ENCODE results near the gene ATG2A.

Gene ATG2A

DNA sequence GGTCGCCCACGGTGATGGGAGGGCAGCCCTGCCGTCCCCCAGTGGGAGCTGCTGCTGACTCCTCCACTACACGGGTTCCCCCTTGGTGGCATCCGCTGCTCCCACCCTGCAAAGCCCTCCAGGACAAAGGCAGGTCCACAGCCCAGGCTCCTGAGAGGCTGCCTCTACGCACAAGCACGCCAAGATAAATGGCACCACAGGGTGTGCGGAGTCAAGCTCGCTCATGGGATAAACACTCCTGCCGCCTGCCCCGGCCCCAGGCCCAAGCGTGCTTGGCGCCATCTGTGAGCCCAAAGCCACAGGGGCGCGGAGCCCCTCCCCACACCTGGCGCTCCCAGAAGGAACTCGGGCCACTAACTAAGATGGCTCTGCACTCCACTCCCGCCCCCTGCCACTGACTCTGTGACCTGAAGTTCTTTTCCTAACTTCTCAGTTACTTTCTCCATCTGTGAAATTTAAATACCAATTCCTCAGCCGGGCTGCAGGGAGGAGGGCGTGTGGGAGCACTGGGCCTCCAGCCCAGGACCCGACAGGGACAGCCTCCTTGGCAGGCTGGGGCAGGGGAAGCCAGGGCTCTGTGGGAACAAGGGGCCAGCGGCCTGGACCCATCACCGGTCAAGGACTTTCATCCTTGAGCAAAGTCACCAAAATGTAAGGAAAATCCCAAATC lies 53.5 kb downstream of the ATG2A start:
- in situ Hi-C loops (cut with MboI; ENCODE audit: low pct_unique_long_range_greater_than_20kb, low sequenced_read_pairs, unreplicated experiment) = no loop called here
- no peak for DNase-seq (ENCODE audit: low spot score)
- TF ChIP-seq, protein P1, sequence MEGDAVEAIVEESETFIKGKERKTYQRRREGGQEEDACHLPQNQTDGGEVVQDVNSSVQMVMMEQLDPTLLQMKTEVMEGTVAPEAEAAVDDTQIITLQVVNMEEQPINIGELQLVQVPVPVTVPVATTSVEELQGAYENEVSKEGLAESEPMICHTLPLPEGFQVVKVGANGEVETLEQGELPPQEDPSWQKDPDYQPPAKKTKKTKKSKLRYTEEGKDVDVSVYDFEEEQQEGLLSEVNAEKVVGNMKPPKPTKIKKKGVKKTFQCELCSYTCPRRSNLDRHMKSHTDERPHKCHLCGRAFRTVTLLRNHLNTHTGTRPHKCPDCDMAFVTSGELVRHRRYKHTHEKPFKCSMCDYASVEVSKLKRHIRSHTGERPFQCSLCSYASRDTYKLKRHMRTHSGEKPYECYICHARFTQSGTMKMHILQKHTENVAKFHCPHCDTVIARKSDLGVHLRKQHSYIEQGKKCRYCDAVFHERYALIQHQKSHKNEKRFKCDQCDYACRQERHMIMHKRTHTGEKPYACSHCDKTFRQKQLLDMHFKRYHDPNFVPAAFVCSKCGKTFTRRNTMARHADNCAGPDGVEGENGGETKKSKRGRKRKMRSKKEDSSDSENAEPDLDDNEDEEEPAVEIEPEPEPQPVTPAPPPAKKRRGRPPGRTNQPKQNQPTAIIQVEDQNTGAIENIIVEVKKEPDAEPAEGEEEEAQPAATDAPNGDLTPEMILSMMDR (IDR thresholded peaks at IDR 0.05; ENCODE audit: extremely low read depth, insufficient read depth, missing control alignments) = no peak

DNA sequence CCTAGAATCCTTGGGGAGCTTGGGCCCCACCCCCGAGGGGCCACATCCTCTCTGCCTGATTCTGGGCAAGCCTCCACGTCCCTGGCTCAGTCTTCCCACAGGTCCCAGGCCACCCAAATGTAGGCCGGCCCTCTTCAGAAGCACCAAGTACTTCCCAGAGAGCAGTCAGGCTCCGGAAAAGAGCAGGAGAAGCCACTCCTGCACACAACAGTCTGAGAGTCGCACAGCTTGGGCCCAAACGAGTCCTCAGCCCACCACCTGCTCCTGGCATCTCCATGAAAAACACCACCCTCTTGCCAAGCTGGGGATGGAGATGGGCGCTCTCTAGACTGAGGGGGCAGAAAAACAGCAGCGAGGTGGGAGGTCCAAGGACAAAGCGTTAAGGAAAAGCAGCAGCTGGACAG lies 54.0 kb downstream of the ATG2A start:
- no peak for DNase-seq (ENCODE audit: low spot score)
- in situ Hi-C loops (cut with MboI; ENCODE audit: low pct_unique_long_range_greater_than_20kb, low sequenced_read_pairs, unreplicated experiment) = no loop called here
- TF ChIP-seq, protein P1 (IDR thresholded peaks at IDR 0.05; ENCODE audit: extremely low read depth, insufficient read depth, missing control alignments) = no peak

DNA sequence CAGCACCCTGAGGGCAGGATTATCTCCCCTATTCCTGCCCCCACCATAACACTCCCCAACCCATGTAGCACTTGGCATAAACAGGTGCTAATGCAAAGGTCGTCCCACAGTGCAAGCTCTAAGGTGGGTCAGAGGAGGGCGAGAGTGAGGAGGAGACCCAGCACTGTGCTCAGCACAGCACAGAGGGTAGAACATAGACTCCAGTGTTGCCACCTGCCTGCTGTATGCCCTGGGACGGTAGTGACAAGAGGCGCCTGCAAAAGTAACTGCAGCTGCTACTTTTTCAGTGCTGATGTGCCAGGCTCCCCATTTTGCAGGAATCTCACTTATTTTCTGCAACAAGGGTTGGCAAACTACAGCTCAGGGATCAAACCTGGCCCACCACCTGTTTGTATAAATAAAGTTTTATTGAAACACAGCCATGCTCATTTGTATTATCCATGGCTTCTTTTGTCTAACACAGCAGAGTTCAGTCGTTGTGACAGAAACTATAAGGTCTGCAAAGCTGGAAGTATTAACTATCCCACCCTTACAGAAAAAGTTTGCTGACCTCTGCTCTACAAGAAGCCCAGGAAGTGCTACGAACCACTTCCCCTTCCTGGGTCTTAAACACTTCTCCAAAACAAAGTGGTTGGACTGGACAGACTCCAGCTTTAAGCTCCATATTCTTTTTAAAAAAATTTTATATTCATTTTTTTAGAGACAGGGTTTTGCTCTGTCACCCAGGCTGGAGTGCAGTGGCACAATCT lies 55.6 kb downstream of the ATG2A start:
- DNase-seq (ENCODE audit: low spot score) = no peak
- TF ChIP-seq, protein P1 (IDR thresholded peaks at IDR 0.05; ENCODE audit: extremely low read depth, insufficient read depth, missing control alignments) = peak; percentile 3
- in situ Hi-C loops (cut with MboI; ENCODE audit: low pct_unique_long_range_greater_than_20kb, low sequenced_read_pairs, unreplicated experiment) = no loop called here

DNA sequence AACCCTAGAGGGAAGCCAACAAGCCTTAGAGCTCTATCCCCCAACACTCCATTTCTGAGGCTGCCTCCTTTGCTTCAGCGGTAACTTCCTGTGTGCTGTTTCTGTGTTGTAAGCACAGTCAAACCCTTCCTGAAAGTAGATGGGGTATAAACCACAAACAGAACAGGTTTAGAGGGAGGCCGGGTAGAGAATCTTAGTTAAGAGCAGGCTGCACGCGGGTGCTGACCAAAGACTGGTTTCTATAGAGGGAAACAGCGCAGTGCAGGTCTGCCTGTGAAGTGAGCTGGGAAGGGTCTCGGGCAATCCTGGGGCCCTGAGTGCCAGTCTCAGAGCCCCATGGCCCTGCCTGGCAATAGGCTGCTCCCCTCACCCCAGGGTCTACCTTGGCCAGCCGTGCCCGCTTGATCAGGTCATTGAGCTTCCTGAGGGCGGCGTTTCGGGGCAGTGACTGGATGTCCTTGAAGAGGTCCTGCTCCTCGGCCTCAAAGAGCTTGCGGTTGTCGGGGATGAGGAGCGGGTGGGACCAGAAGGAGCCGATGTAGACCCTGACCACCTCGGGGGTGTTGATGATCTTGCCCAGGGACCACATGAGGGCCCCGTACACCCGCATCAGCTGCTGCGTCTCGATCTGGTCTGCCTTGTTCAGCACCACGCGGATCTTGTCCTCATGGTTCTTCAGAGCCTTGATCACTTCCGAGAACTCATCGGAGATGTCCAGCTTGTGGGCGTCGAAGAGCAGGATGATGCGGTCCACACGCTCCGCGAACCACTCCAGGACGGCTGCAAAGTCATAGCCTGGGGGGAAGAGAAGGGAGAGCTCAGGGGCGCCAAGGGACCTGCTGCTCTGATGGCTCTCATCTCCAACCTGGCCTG lies 57.2 kb downstream of the ATG2A start:
- peak; percentile 94 for DNase-seq (ENCODE audit: low spot score)
- in situ Hi-C loops (cut with MboI; ENCODE audit: low pct_unique_long_range_greater_than_20kb, low sequenced_read_pairs, unreplicated experiment) = no loop called here
- TF ChIP-seq, protein P1 (IDR thresholded peaks at IDR 0.05; ENCODE audit: extremely low read depth, insufficient read depth, missing control alignments) = no peak

DNA sequence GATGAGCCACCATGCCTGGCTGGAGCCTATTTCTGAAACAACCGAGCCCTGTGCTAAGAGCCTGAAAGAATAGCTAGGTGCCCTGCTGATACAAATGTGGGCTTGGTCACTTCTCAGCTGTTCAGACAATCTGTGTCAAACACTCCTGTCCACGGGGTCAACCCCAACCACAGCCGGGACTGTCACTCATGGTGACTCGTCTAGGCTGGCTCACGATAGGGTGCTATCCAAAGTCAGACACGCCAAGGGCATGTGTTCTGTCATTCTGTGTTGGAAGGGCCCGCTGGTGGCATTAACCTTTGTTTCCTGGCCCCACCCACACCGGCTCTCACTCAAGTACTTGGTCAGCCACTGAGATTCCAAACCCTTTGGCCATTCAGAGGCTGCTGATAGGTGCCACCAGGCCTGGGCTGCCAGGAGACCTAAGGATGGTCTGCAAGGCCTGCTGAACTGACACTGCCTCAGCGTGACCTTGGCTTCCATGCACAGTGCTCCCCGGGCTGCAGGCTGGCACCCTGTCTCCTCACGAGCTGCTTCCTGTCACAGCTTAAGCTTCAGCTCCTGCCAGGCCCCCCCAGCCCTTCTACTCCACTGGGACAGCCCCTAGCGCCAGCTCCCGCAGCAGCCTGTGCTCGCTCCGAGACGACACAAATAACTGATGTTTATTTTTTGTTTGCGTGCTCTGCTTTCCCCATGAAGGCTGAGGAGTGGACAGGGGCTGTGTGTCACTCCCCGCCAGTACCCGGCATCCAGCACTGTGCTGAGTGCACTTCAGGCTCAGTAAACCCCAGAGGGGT lies 58.3 kb downstream of the ATG2A start:
- TF ChIP-seq, protein P1 (IDR thresholded peaks at IDR 0.05; ENCODE audit: extremely low read depth, insufficient read depth, missing control alignments) = no peak
- no peak for DNase-seq (ENCODE audit: low spot score)
- in situ Hi-C loops (cut with MboI; ENCODE audit: low pct_unique_long_range_greater_than_20kb, low sequenced_read_pairs, unreplicated experiment) = no loop called here

DNA sequence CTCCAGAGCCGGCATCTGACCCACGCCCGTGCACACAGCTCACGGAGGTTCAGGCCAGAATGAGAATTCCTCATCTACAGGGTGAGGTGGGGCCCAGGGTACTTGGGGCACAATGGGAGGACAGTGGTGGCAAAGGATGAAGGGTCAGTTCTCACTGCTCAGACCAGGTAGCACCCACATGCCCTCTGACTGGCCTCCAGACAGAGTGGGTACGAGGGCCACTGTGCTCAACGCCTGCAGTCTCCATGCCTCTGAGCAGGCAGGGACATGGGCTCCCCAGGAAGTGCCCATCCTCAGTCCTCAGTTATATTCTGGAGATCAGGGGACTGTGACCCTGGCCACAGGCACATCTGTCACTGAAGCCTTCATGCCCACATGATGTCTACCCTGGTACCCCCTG lies 59.5 kb downstream of the ATG2A start:
- in situ Hi-C loops (cut with MboI; ENCODE audit: low pct_unique_long_range_greater_than_20kb, low sequenced_read_pairs, unreplicated experiment) = no loop called here
- no peak for DNase-seq (ENCODE audit: low spot score)
- TF ChIP-seq, protein P1 (IDR thresholded peaks at IDR 0.05; ENCODE audit: extremely low read depth, insufficient read depth, missing control alignments) = no peak
